Duodenal mucosa (tissue), 2 donors: ENCODE results near the gene SCIN.

Source experiments
- H3K27ac ChIP-seq: one replicate; pipeline ENCODE4 v1.7.0; 2013; ENCODE audit warnings: low read depth, low read length
- H3K27me3 ChIP-seq, 2 donors: one replicate each; pipeline ENCODE4 v1.7.0; 2013; ENCODE audit warnings: low read length in 2 of 2, control low read depth in 1 of 2; ENCODE audit not compliant: insufficient read depth in 2 of 2, control insufficient read depth in 1 of 2
- H3K36me3 ChIP-seq, 2 donors: one replicate each; pipeline ENCODE4 v1.7.0; 2013; ENCODE audit warnings: low read length in 2 of 2, control low read depth in 1 of 2; ENCODE audit not compliant: insufficient read depth in 2 of 2, control insufficient read depth in 1 of 2
- H3K4me1 ChIP-seq, 2 donors: one replicate each; pipeline ENCODE4 v1.7.0; 2013; ENCODE audit warnings: low read length in 2 of 2, control low read depth in 1 of 2; ENCODE audit not compliant: insufficient read depth in 2 of 2, control insufficient read depth in 1 of 2
- H3K4me3 ChIP-seq, 2 donors: one replicate each; pipeline ENCODE4 v1.7.0; 2013; ENCODE audit warnings: low read length in 2 of 2, low read depth in 1 of 2
- H3K9ac ChIP-seq, 2 donors: one replicate each; pipeline ENCODE4 v1.7.0; 2013; ENCODE audit warnings: low read length in 2 of 2, low read depth in 1 of 2
- H3K9me3 ChIP-seq, 2 donors: one replicate each; pipeline ENCODE4 v1.7.0; 2013; ENCODE audit warnings: low read length in 2 of 2, control low read depth in 1 of 2; ENCODE audit not compliant: control insufficient read depth in 1 of 2

The SCIN gene

GRCh38 chr7:12630513-12630819, 59.9 kb downstream of the SCIN start:
- Histone ChIP-seq H3K4me1 (no peaks in the 10 kb centered on the region), H3K27me3 (no peaks in the 10 kb centered on the region), H3K9me3 (no peaks in the 10 kb centered on the region), H3K36me3 (peaks cover 0 to 3% of the 10 kb centered on the region in 2 donors), H3K4me3 (no peak overlapping the region), H3K9ac (no peak overlapping the region), H3K27ac (no peak overlapping the region)

- H3K27ac ChIP-seq = no peak overlapping the region
- peaks cover 0 to 14% of the 10 kb centered on the region in 2 donors for H3K4me1 ChIP-seq
- no peaks in the 10 kb centered on the region for H3K36me3 ChIP-seq
- H3K9ac ChIP-seq = no peak overlapping the region
- no peak overlapping the region for H3K4me3 ChIP-seq
- H3K9me3 ChIP-seq = no peaks in the 10 kb centered on the region
- no peaks in the 10 kb centered on the region for H3K27me3 ChIP-seq
Observed at GRCh38 chr7:12633582-12633981, 63.1 kb downstream of the SCIN start.

GRCh38 chr7:12635830-12636229, 65.3 kb downstream of the SCIN start:
- peak overlapping the region; percentile 8 to 25 for H3K9ac ChIP-seq
- H3K4me1 ChIP-seq = peaks cover 0 to 15% of the 10 kb centered on the region in 2 donors
- H3K36me3 ChIP-seq = peaks cover 0 to 10% of the 10 kb centered on the region in 2 donors
- H3K27me3 ChIP-seq = no peaks in the 10 kb centered on the region
- H3K9me3 ChIP-seq = no peaks in the 10 kb centered on the region
- H3K27ac ChIP-seq = no peak overlapping the region
- H3K4me3 ChIP-seq = peak overlapping the region; percentile 44 to 59

GRCh38 chr7:12637328-12637727, 66.8 kb downstream of the SCIN start:
- H3K4me1 ChIP-seq = peaks cover 0 to 15% of the 10 kb centered on the region in 2 donors
- no peaks in the 10 kb centered on the region for H3K9me3 ChIP-seq
- no peak overlapping the region for H3K9ac ChIP-seq
- peaks cover 0 to 13% of the 10 kb centered on the region in 2 donors for H3K36me3 ChIP-seq
- no peak overlapping the region for H3K4me3 ChIP-seq
- no peaks in the 10 kb centered on the region for H3K27me3 ChIP-seq
- H3K27ac ChIP-seq = no peak overlapping the region

GRCh38 chr7:12637819-12638592, 67.5 kb downstream of the SCIN start:
- Histone ChIP-seq H3K4me1 (peaks cover 0 to 15% of the 10 kb centered on the region in 2 donors), H3K9ac (no peak overlapping the region), H3K4me3 (peak overlapping the region in 1 of 2 donors; percentile 37), H3K27ac (no peak overlapping the region), H3K27me3 (no peaks in the 10 kb centered on the region), H3K36me3 (peaks cover 0 to 13% of the 10 kb centered on the region in 2 donors), H3K9me3 (no peaks in the 10 kb centered on the region)

- no peaks in the 10 kb centered on the region for H3K9me3 ChIP-seq
- peaks cover 0 to 15% of the 10 kb centered on the region in 2 donors for H3K4me1 ChIP-seq
- no peak overlapping the region for H3K4me3 ChIP-seq
- H3K36me3 ChIP-seq = peaks cover 1 to 18% of the 10 kb centered on the region in 2 donors
- H3K27me3 ChIP-seq = no peaks in the 10 kb centered on the region
- no peak overlapping the region for H3K9ac ChIP-seq
- H3K27ac ChIP-seq = no peak overlapping the region
Observed at GRCh38 chr7:12638851-12639456, 68.4 kb downstream of the SCIN start.

- Histone ChIP-seq H3K4me1 (peaks cover 0 to 15% of the 10 kb centered on the region in 2 donors), H3K36me3 (peaks cover 3 to 24% of the 10 kb centered on the region in 2 donors), H3K27me3 (no peaks in the 10 kb centered on the region), H3K27ac (no peak overlapping the region), H3K4me3 (no peak overlapping the region), H3K9me3 (no peaks in the 10 kb centered on the region), H3K9ac (no peak overlapping the region)
Observed at GRCh38 chr7:12640299-12641096, 70.0 kb downstream of the SCIN start.

GRCh38 chr7:12641196-12641595, 70.7 kb downstream of the SCIN start:
- H3K36me3 ChIP-seq = peaks cover 3 to 24% of the 10 kb centered on the region in 2 donors
- no peaks in the 10 kb centered on the region for H3K9me3 ChIP-seq
- H3K9ac ChIP-seq = no peak overlapping the region
- no peak overlapping the region for H3K27ac ChIP-seq
- no peaks in the 10 kb centered on the region for H3K27me3 ChIP-seq
- H3K4me3 ChIP-seq = no peak overlapping the region
- peaks cover 0 to 9% of the 10 kb centered on the region in 2 donors for H3K4me1 ChIP-seq

GRCh38 chr7:12642508-12642907, 72.0 kb downstream of the SCIN start:
- H3K9ac ChIP-seq = no peak overlapping the region
- H3K27ac ChIP-seq = no peak overlapping the region
- H3K4me1 ChIP-seq = peaks cover 0 to 7% of the 10 kb centered on the region in 2 donors
- no peaks in the 10 kb centered on the region for H3K27me3 ChIP-seq
- no peak overlapping the region for H3K4me3 ChIP-seq
- peaks cover 3 to 24% of the 10 kb centered on the region in 2 donors for H3K36me3 ChIP-seq
- H3K9me3 ChIP-seq = no peaks in the 10 kb centered on the region
